Ovary (tissue), 3 donors: ENCODE results near the gene ARRDC3.

Source experiments
- CTCF ChIP-seq, 3 donors: fragments of 450-650 bp in 2 of 3; fragments of 200-600 bp in 1 of 3; IDR thresholded peaks; one replicate each; pipeline versions ENCODE4 v1.5.1 to v1.8.0; 2016 to 2022; ENCODE audit warnings: antibody characterized with exemption in 3 of 3, mild to moderate bottlenecking in 1 of 3
- POLR2A ChIP-seq: fragments of 450-650 bp; IDR thresholded peaks from one replicate; pipeline ENCODE4 v1.6.1; 2017; ENCODE audit warnings: antibody characterized with exemption, mild to moderate bottlenecking, moderate library complexity
- donor health status: DM: no; HTN: no; CAD: no.

GRCh38 chr5:91378752-91379211, 4.3 kb downstream of the ARRDC3 start:
- no peak for TF ChIP-seq POLR2A
- no peak for TF ChIP-seq CTCF (IDR thresholded peaks at IDR 0.05)
